ENCODE data around the gene DNAJC12.

GRCh38 chr10:67858971-67859370, 21.0 kb upstream of the DNAJC12 start:
- TF ChIP-seq POLR2A (IDR thresholded peaks at IDR 0.05; ENCODE audit: low read length) = no peak
- TF ChIP-seq CTCF (IDR thresholded peaks at IDR 0.05) = no peak
- TF ChIP-seq, protein P1, sequence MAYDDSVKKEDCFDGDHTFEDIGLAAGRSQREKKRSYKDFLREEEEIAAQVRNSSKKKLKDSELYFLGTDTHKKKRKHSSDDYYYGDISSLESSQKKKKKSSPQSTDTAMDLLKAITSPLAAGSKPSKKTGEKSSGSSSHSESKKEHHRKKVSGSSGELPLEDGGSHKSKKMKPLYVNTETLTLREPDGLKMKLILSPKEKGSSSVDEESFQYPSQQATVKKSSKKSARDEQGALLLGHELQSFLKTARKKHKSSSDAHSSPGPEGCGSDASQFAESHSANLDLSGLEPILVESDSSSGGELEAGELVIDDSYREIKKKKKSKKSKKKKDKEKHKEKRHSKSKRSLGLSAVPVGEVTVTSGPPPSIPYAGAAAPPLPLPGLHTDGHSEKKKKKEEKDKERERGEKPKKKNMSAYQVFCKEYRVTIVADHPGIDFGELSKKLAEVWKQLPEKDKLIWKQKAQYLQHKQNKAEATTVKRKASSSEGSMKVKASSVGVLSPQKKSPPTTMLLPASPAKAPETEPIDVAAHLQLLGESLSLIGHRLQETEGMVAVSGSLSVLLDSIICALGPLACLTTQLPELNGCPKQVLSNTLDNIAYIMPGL (CRISPR knock-in tag; IDR thresholded peaks at IDR 0.05; ENCODE audit: borderline replicate concordance) = no peak
- TF ChIP-seq PHF8 (IDR thresholded peaks at IDR 0.05; ENCODE audit: borderline replicate concordance, low read depth) = no peak
- TF ChIP-seq HDAC2 (IDR thresholded peaks at IDR 0.05) = no peak
- TF ChIP-seq CEBPB (IDR thresholded peaks at IDR 0.05) = no peak
- TF ChIP-seq, protein P2, sequence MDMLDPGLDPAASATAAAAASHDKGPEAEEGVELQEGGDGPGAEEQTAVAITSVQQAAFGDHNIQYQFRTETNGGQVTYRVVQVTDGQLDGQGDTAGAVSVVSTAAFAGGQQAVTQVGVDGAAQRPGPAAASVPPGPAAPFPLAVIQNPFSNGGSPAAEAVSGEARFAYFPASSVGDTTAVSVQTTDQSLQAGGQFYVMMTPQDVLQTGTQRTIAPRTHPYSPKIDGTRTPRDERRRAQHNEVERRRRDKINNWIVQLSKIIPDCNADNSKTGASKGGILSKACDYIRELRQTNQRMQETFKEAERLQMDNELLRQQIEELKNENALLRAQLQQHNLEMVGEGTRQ (IDR thresholded peaks at IDR 0.05) = no peak
- TF ChIP-seq MAFK (IDR thresholded peaks at IDR 0.05; ENCODE audit: partially characterized antibody) = no peak
- TF ChIP-seq FOSL2 (IDR thresholded peaks at IDR 0.05) = no peak
- no peak for TF ChIP-seq FOSL2 (CRISPR knock-in tag; IDR thresholded peaks at IDR 0.05)
- no peak for TF ChIP-seq EP300 (IDR thresholded peaks at IDR 0.05)
- TF ChIP-seq ZFP36 (IDR thresholded peaks at IDR 0.05; ENCODE audit: borderline replicate concordance, partially characterized antibody) = no peak
- TF ChIP-seq JUNB (IDR thresholded peaks at IDR 0.05) = no peak
- TF ChIP-seq KDM1A (IDR thresholded peaks at IDR 0.05; ENCODE audit: low read depth) = no peak

Measured in A549 (cell line).